SU-DHL-6 (cell line): Measurements from ENCODE around the gene GRK3.

ENCODE experiments used
- CTCF ChIP-seq: fragments of 200-600 bp; sonication (generic); IDR thresholded peaks from one replicate; pipeline ENCODE4 v1.5.1; 2017; ENCODE audit warnings: antibody characterized with exemption, mild to moderate bottlenecking, low read length, moderate library complexity; ENCODE audit not compliant: insufficient read depth, poor library complexity, severe bottlenecking
- EZH2phosphoT487 ChIP-seq: fragments of 200-600 bp; sonication (generic), shearing (Covaris generic); conservative IDR thresholded peaks from 2 replicates; pipeline ENCODE4 v1.6.1; 2018; ENCODE audit warnings: mild to moderate bottlenecking, antibody characterized with exemption, low read length, moderate library complexity, mixed read lengths

DNA sequence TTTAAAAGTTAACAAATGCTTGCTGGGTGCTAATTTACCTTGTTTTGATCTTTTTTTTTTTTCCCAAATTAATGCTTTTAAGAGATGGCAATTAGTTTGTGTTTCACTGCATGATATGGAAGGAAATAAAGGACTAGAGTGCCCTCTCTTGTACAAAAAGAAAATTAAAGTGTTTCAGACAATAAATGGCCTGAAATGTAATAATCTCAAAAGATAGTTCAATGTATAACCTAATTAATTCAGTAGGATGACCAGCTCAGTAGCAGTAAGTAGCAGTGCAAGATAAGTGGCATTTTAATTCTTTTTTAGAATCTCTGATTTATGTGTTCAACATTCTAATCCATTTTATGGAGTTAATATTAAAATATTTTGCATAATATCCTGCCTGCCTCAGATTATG lies 137.6 kb downstream of the GRK3 start:
- no peak for TF ChIP-seq CTCF
- TF ChIP-seq EZH2phosphoT487: no peak
